Ishikawa (cell line): ENCODE data around the gene PLP2.

Experiments
- EP300 ChIP-seq: IDR thresholded peaks from 2 replicates; pipeline ENCODE4 v1.6.1; 2012; ENCODE audit warnings: borderline replicate concordance
- FOXM1 ChIP-seq: IDR thresholded peaks from 2 replicates; pipeline ENCODE4 v1.6.1; 2012; ENCODE audit warnings: low read depth, borderline replicate concordance
- MAX ChIP-seq: IDR thresholded peaks from 2 replicates; pipeline ENCODE4 v1.6.1; 2012
- RAD21 ChIP-seq: IDR thresholded peaks from 2 replicates; pipeline ENCODE4 v1.6.1; 2012; ENCODE audit warnings: low read depth
- REST ChIP-seq: IDR thresholded peaks from 2 replicates; pipeline ENCODE4 v1.6.1; 2012; ENCODE audit warnings: low read depth, mild to moderate bottlenecking
- TAF1 ChIP-seq: IDR thresholded peaks from 2 replicates; pipeline ENCODE4 v1.6.1; 2012; ENCODE audit warnings: low read depth, mild to moderate bottlenecking

GRCh38 chrX:49172280-49172780 is 632 bp downstream of the PLP2 start:
- no peak for TF ChIP-seq EP300
- no peak; the same call in 1 of the 2 replicates for TF ChIP-seq MAX
- no peak for TF ChIP-seq REST
- TF ChIP-seq FOXM1: no peak
- TF ChIP-seq TAF1: no peak
- no peak for TF ChIP-seq RAD21
